ENCODE results near the gene MOSMO.

GRCh38 chr16:22077700-22078313 is 69.9 kb downstream of the MOSMO start:
- TF ChIP-seq MXI1 (IDR thresholded peaks at IDR 0.05; ENCODE audit: borderline replicate concordance, low read depth, low read length), result no peak
- peak; percentile 90 for TF ChIP-seq CTCF (conservative IDR thresholded peaks at IDR 0.05; ENCODE audit: low read depth, low read length)
- no peak for TF ChIP-seq CHD1 (IDR thresholded peaks at IDR 0.05; ENCODE audit: low read depth, low read length)
- 0 out of 2 replicates have a peak, but pooled peaks have one; percentile 29 for TF ChIP-seq POLR2A (IDR thresholded peaks at IDR 0.05; ENCODE audit: low read depth, low read length)
- peak; percentile 85 for TF ChIP-seq SMC3 (IDR thresholded peaks at IDR 0.05; ENCODE audit: low read depth, low read length)
- no peak for TF ChIP-seq MAZ (IDR thresholded peaks at IDR 0.05; ENCODE audit: borderline replicate concordance, low read depth, low read length)
- no peak for TF ChIP-seq NFE2L2 (IDR thresholded peaks at IDR 0.05; ENCODE audit: low read depth, low read length)
- TF ChIP-seq USF2 (IDR thresholded peaks at IDR 0.05; ENCODE audit: low read depth, low read length), result no peak
- no peak for TF ChIP-seq RFX5 (IDR thresholded peaks at IDR 0.05; ENCODE audit: low read depth, low read length)
- no peak for TF ChIP-seq CEBPB (IDR thresholded peaks at IDR 0.05; ENCODE audit: low read depth, low read length)
- TF ChIP-seq MAFK (IDR thresholded peaks at IDR 0.05; ENCODE audit: low read depth, low read length), result no peak
- peak; percentile 86 for TF ChIP-seq RAD21 (IDR thresholded peaks at IDR 0.05; ENCODE audit: low read length)
- TF ChIP-seq BHLHE40 (IDR thresholded peaks at IDR 0.05; ENCODE audit: low read depth, low read length), result no peak
- no peak for TF ChIP-seq FOS (IDR thresholded peaks at IDR 0.05; ENCODE audit: low read depth, low read length)
